ENCODE results near the gene OR4D1. TPM values are rescaled to one million over a fixed set of nuclear protein-coding genes. Genes with fewer than 3 reads are reported as not detected.

Gene OR4D1
- total and polyA plus RNA-seq, 5 experiments from 2014 or later = 1.6 to 3.0 (median 2.9) TPM

- POLR2A ChIA-PET = no interaction called here
- no peak overlapping the region for H3K4me3 Mint-ChIP-seq
- DNase-seq (peak; percentile 17 to 73 (median 40)), ATAC-seq (peak; percentile 81 to 92)
- H3K9me3 Mint-ChIP-seq = no peaks in the 10 kb centered on the region
- H3K27me3 Mint-ChIP-seq = peaks cover 0 to 29% (median 13%) of the 10 kb centered on the region in 5 donors
- H3K4me1 Mint-ChIP-seq = peaks cover 0 to 6% (median 4%) of the 10 kb centered on the region in 4 donors
- H3K36me3 Mint-ChIP-seq = peaks cover 0 to 2% (median 0%) of the 10 kb centered on the region in 3 donors
- peak overlapping the region in 3 of 10 donors; percentile 16 to 57 (median 19) for H3K27ac Mint-ChIP-seq
These were observed 51.9 kb downstream of the OR4D1 start for GRCh38 chr17:58200024-58200633.

GRCh38 chr17:58202859-58203258 is 54.7 kb downstream of the OR4D1 start:
- peaks cover 0 to 6% (median 3%) of the 10 kb centered on the region in 4 donors for H3K4me1 Mint-ChIP-seq

DNA sequence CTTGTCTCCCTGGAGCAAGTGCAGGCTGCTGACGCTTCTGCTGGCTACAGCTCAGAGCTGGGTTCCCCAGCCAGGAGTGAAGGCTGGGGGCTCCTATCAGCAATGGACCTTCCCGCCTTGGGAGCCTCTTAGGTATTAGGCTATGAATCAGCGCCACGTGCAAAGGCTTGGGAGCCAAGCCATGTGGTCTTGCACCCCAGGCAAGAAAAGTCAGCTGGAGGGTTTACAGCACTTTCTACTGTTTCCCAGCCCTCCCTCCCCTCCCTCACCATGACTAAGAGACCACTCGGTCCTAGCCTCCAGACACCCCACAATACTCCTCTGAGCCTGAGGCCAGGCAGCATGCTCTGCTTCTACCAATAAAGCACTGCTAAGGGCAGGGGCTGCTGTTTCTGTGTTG is 56.6 kb downstream of the OR4D1 start:
- Mint-ChIP-seq H3K27ac (peak overlapping the region in 1 of 10 donors; percentile 11), H3K9me3 (no peaks in the 10 kb centered on the region), H3K4me3 (no peak overlapping the region), H3K36me3 (peaks cover 2 to 30% (median 7%) of the 10 kb centered on the region in 3 donors), H3K27me3 (peaks cover 0 to 3% (median 0%) of the 10 kb centered on the region in 5 donors), H3K4me1 (peaks cover 0 to 5% (median 4%) of the 10 kb centered on the region in 4 donors)
- ATAC-seq (no peak), DNase-seq (no peak)
- POLR2A ChIA-PET = no interaction called here

More at GRCh38 chr17:58202859-58203258, 54.7 kb downstream of the OR4D1 start:
- DNase-seq = no peak
- POLR2A ChIA-PET = no interaction called here
- ATAC-seq = no peak
- Mint-ChIP-seq H3K27me3 (peaks cover 0 to 12% (median 4%) of the 10 kb centered on the region in 5 donors), H3K9me3 (no peaks in the 10 kb centered on the region), H3K36me3 (peaks cover 0 to 13% (median 3%) of the 10 kb centered on the region in 3 donors), H3K27ac (no peak overlapping the region), H3K4me3 (no peak overlapping the region)

GRCh38 chr17:58205936-58206335 is 57.8 kb downstream of the OR4D1 start:
- DNase-seq = no peak
- Mint-ChIP-seq H3K27ac (peak overlapping the region in 1 of 10 donors; percentile 46), H3K36me3 (peaks cover 8 to 42% (median 10%) of the 10 kb centered on the region in 3 donors), H3K27me3 (no peaks in the 10 kb centered on the region), H3K4me1 (peaks cover 0 to 1% (median 0%) of the 10 kb centered on the region in 4 donors), H3K4me3 (no peak overlapping the region), H3K9me3 (no peaks in the 10 kb centered on the region)
- POLR2A ChIA-PET = interaction anchor here (0.6 kb wide), 2 partner anchors 25 to 233 kb away, joined by 3 to 4 read pairs; no protein-coding TSS in a partner anchor
- ATAC-seq = no peak

DNA sequence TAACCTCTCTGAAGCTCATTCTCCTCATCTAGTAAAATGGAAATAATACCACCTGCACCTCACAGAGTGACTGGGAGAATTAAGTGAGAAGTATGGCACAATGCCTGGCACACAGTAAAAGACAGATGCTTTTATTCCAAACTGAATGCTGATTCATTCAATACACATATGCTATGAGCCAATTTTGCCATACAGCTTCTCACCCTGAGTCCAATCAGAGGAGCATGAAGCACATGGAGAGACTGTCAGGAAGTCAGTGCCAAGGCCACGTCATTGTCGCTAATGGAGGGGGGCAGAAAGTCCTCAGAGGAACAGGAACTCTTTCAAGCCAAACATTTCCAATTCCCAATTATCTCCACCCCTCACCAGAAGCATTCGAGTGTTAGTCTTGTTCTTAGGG is 59.3 kb downstream of the OR4D1 start:
- POLR2A ChIA-PET = no interaction called here
- peaks cover 8 to 56% (median 10%) of the 10 kb centered on the region in 3 donors for H3K36me3 Mint-ChIP-seq
- no peak overlapping the region for H3K27ac Mint-ChIP-seq

GRCh38 chr17:58208344-58208743 is 60.2 kb downstream of the OR4D1 start:
- peak overlapping the region in 1 of 10 donors; percentile 4 for H3K27ac Mint-ChIP-seq
- H3K4me3 Mint-ChIP-seq = no peak overlapping the region
- DNase-seq (no peak), ATAC-seq (no peak)
- H3K36me3 Mint-ChIP-seq = peaks cover 8 to 65% (median 13%) of the 10 kb centered on the region in 3 donors
- POLR2A ChIA-PET = no interaction called here
- no peaks in the 10 kb centered on the region for H3K9me3 Mint-ChIP-seq
- peaks cover 0 to 1% (median 0%) of the 10 kb centered on the region in 4 donors for H3K4me1 Mint-ChIP-seq
- H3K27me3 Mint-ChIP-seq = no peaks in the 10 kb centered on the region

More for the DNA sequence above, 59.3 kb downstream of the OR4D1 start:
- Mint-ChIP-seq H3K9me3 (no peaks in the 10 kb centered on the region), H3K4me3 (no peak overlapping the region), H3K4me1 (peaks cover 0 to 1% (median 0%) of the 10 kb centered on the region in 4 donors), H3K27me3 (no peaks in the 10 kb centered on the region)
- ATAC-seq = no peak
- no peak for DNase-seq

Other genes with a start within 250 kb of the OR4D1 start
- gene CUEDC1, start 193.0 kb upstream of the OR4D1 start, total RNA-seq = under 1 TPM in 1 of 2 experiments, not detected in 1; 0.55 TPM
- gene CUEDC1, start 193.0 kb upstream of the OR4D1 start, polyA plus RNA-seq = not detected
- 10 to 100 TPM; 91.6 to 92.8 TPM for gene VEZF1, start 160.1 kb upstream of the OR4D1 start, total RNA-seq
- 10 to 100 TPM; 41.1 to 48.9 (median 42.1) TPM for gene VEZF1, start 160.1 kb upstream of the OR4D1 start, polyA plus RNA-seq
- gene SRSF1, start 141.1 kb upstream of the OR4D1 start, total RNA-seq = 100 to 1,000 TPM; 213 to 256 TPM
- gene SRSF1, start 141.1 kb upstream of the OR4D1 start, polyA plus RNA-seq = 10 to 100 TPM; 43.5 to 51.6 (median 45.4) TPM
- 10 to 100 TPM; 35.3 to 36.5 TPM for gene DYNLL2, start 65.0 kb upstream of the OR4D1 start, total RNA-seq
- 1 to 10 TPM; 1.1 to 1.3 (median 1.2) TPM for gene DYNLL2, start 65.0 kb upstream of the OR4D1 start, polyA plus RNA-seq
- gene OR4D2, start 18.6 kb downstream of the OR4D1 start, total RNA-seq = not detected
- gene OR4D2, start 18.6 kb downstream of the OR4D1 start, polyA plus RNA-seq = not detected
- not detected for gene EPX, start 44.3 kb downstream of the OR4D1 start, total RNA-seq
- not detected for gene EPX, start 44.3 kb downstream of the OR4D1 start, polyA plus RNA-seq
- gene MKS1, start 70.9 kb downstream of the OR4D1 start, total RNA-seq = 10 to 100 TPM; 23.0 to 28.5 TPM
- 10 to 100 TPM; 10.5 to 14.2 (median 13.0) TPM for gene MKS1, start 70.9 kb downstream of the OR4D1 start, polyA plus RNA-seq
- not detected for gene LPO, start 90.2 kb downstream of the OR4D1 start, total RNA-seq
- not detected for gene LPO, start 90.2 kb downstream of the OR4D1 start, polyA plus RNA-seq
- gene MPO, start 132.6 kb downstream of the OR4D1 start, total RNA-seq = not detected
- gene MPO, start 132.6 kb downstream of the OR4D1 start, polyA plus RNA-seq = not detected
- gene TSPOAP1, start 180.4 kb downstream of the OR4D1 start, total RNA-seq = 10 to 100 TPM; 15.2 to 15.4 TPM
- 1 to 10 TPM in 2 of 3 donors, under 1 TPM in 1; 0.43 to 1.9 (median 1.5) TPM for gene TSPOAP1, start 180.4 kb downstream of the OR4D1 start, polyA plus RNA-seq
- 10 to 100 TPM; 58.2 to 65.9 TPM for gene SUPT4H1, start 203.8 kb downstream of the OR4D1 start, total RNA-seq
- 10 to 100 TPM; 63.7 to 97.4 (median 76.1) TPM for gene SUPT4H1, start 203.8 kb downstream of the OR4D1 start, polyA plus RNA-seq